HEK293 (cell line): Measurements from ENCODE around the gene PPFIA1.

ENCODE experiments used
- CTCF ChIA-PET: fragments of 350-600 bp; formaldehyde crosslinking; extraction: SDS; loops from one replicate; lab custom pipeline; 2021; ENCODE audit warnings: antibody characterized with exemption; lab: Yijun Ruan, JAX
- POLR2A ChIA-PET: fragments of 300-600 bp; formaldehyde crosslinking; extraction: SDS; loops from one replicate; lab custom pipeline; 2020; ENCODE audit warnings: antibody characterized with exemption, inconsistent platforms; lab: Yijun Ruan, JAX
- H3K27ac ChIP-seq: fragments of 200-500 bp; sonication (Bioruptor generic); 2 replicates; pipeline ENCODE4 v1.5.1; 2014; ENCODE audit warnings: low read depth, low read length, control low read depth, inconsistent platforms; ENCODE audit errors: extremely low read depth
- H3K36me3 ChIP-seq, 2 experiments: fragments of 200-500 bp in 1 of 2; sonication (Bioruptor generic) in 1 of 2; 1 replicate in 1 of 2; 2 replicates in 1 of 2; pipeline ENCODE4 v1.5.1; 2014 to 2017; ENCODE audit warnings: inconsistent platforms in 2 of 2, low read length in 2 of 2; ENCODE audit not compliant: control insufficient read depth in 2 of 2, insufficient read depth in 1 of 2
- H3K4me1 ChIP-seq: fragments of 200-500 bp; sonication (Bioruptor generic); 2 replicates; pipeline ENCODE4 v1.5.1; 2014; ENCODE audit warnings: mild to moderate bottlenecking, low read length, inconsistent platforms; ENCODE audit not compliant: control insufficient read depth, insufficient read depth
- H3K4me3 ChIP-seq: 2 replicates; pipeline ENCODE4 v1.5.1; 2011; ENCODE audit warnings: low read depth, mild to moderate bottlenecking, control low read depth, low read length, moderate library complexity
- H3K9me3 ChIP-seq: fragments of 200-500 bp; sonication (Bioruptor generic); 2 replicates; pipeline ENCODE4 v1.5.1; 2014; ENCODE audit warnings: low read depth, low read length, inconsistent platforms; ENCODE audit not compliant: control insufficient read depth, insufficient read depth
- GLIS1 ChIP-seq: fragments of 450-650 bp; formaldehyde crosslinking; IDR thresholded peaks from 2 replicates; pipeline ENCODE4 v1.5.1; 2016; ENCODE audit warnings: missing biosample characterization, missing genetic modification characterization
- HOXC10 ChIP-seq: sonication (generic); formaldehyde crosslinking; IDR thresholded peaks from 2 replicates; pipeline ENCODE4 v1.8.1; 2023; ENCODE audit warnings: mild to moderate bottlenecking, missing genetic modification reagents
- HOXD13 ChIP-seq: sonication (generic); formaldehyde crosslinking; IDR thresholded peaks from 2 replicates; pipeline ENCODE4 v1.8.0; 2022; ENCODE audit warnings: missing genetic modification reagents, borderline replicate concordance
- MYNN ChIP-seq: fragments of 450-650 bp; formaldehyde crosslinking; IDR thresholded peaks from 2 replicates; pipeline ENCODE4 v1.5.1; 2016; ENCODE audit warnings: missing biosample characterization, missing genetic modification characterization, borderline replicate concordance
- TCF7L2 ChIP-seq: IDR thresholded peaks from 2 replicates; pipeline ENCODE4 v1.6.1; 2011; ENCODE audit warnings: low read depth, mild to moderate bottlenecking, inconsistent platforms, low read length, moderate library complexity, borderline replicate concordance
- YY1 ChIP-seq: fragments of 450-650 bp; formaldehyde crosslinking; IDR thresholded peaks from 2 replicates; pipeline ENCODE4 v1.5.1; 2018; ENCODE audit warnings: missing biosample characterization, missing genetic modification characterization
- YY2 ChIP-seq: fragments of 450-650 bp; formaldehyde crosslinking; IDR thresholded peaks from 2 replicates; pipeline ENCODE4 v1.5.1; 2016; ENCODE audit warnings: missing biosample characterization, missing genetic modification characterization
- ZFHX2 ChIP-seq: fragments of 450-650 bp; formaldehyde crosslinking; conservative IDR thresholded peaks from 2 replicates; pipeline ENCODE4 v1.5.1; 2016; ENCODE audit warnings: missing biosample characterization, missing genetic modification characterization
- ZIC2 ChIP-seq: fragments of 450-650 bp; formaldehyde crosslinking; IDR thresholded peaks from 2 replicates; pipeline ENCODE4 v1.5.1; 2016; ENCODE audit warnings: missing biosample characterization, missing genetic modification characterization
- ZNF18 ChIP-seq: fragments of 450-650 bp; formaldehyde crosslinking; IDR thresholded peaks from 2 replicates; pipeline ENCODE4 v1.5.1; 2016; ENCODE audit warnings: missing biosample characterization, missing genetic modification characterization
- ZNF404 ChIP-seq: fragments of 450-650 bp; formaldehyde crosslinking; IDR thresholded peaks from 2 replicates; pipeline ENCODE4 v1.5.1; 2017; ENCODE audit warnings: missing biosample characterization, missing genetic modification characterization
- ZNF423 ChIP-seq: fragments of 450-650 bp; formaldehyde crosslinking; IDR thresholded peaks from 2 replicates; pipeline ENCODE4 v1.5.1; 2016; ENCODE audit warnings: missing biosample characterization, missing genetic modification characterization
- ZNF488 ChIP-seq: fragments of 450-650 bp; formaldehyde crosslinking; IDR thresholded peaks from 2 replicates; pipeline ENCODE4 v1.5.1; 2016; ENCODE audit warnings: missing biosample characterization, missing genetic modification characterization
- ZNF501 ChIP-seq: fragments of 450-650 bp; formaldehyde crosslinking; IDR thresholded peaks from 2 replicates; pipeline ENCODE4 v1.5.1; 2016; ENCODE audit warnings: missing biosample characterization, missing genetic modification characterization
- ZNF513 ChIP-seq: fragments of 450-650 bp; IDR thresholded peaks from 2 replicates; pipeline ENCODE4 v1.5.1; 2018; ENCODE audit warnings: missing biosample characterization, missing genetic modification characterization
- ZNF555 ChIP-seq: fragments of 450-650 bp; formaldehyde crosslinking; conservative IDR thresholded peaks from 2 replicates; pipeline ENCODE4 v1.5.1; 2017; ENCODE audit warnings: missing biosample characterization, mild to moderate bottlenecking, missing genetic modification characterization, inconsistent platforms
- ZNF645 ChIP-seq: fragments of 450-650 bp; formaldehyde crosslinking; IDR thresholded peaks from 2 replicates; pipeline ENCODE4; 2016; ENCODE audit warnings: missing biosample characterization, missing genetic modification characterization
- ZSCAN5A ChIP-seq: fragments of 450-650 bp; formaldehyde crosslinking; IDR thresholded peaks from 2 replicates; pipeline ENCODE4 v1.5.1; 2016; ENCODE audit warnings: missing biosample characterization, missing genetic modification characterization

The PPFIA1 gene

GRCh38 chr11:70394211-70394950, 123.9 kb downstream of the PPFIA1 start:
- H3K4me3 ChIP-seq, result no peak overlapping the region
- CTCF ChIA-PET, result no interaction called here
- no peaks in the 10 kb centered on the region for H3K4me1 ChIP-seq
- H3K27ac ChIP-seq, result no peak overlapping the region
- TF ChIP-seq ZNF404 (tag by site-specific recombination), result no peak
- TF ChIP-seq ZNF513 (tag by site-specific recombination), result no peak
- no peak for TF ChIP-seq HOXD13 (CRISPR knock-in tag)
- no peak for TF ChIP-seq ZNF555 (tag by site-specific recombination)
- TF ChIP-seq YY1 (tag by site-specific recombination), result no peak
- TF ChIP-seq ZIC2, result no peak
- no peak for TF ChIP-seq YY2 (tag by site-specific recombination)
- no peak for TF ChIP-seq ZNF488
- no peak for TF ChIP-seq ZSCAN5A
- no peak for TF ChIP-seq ZNF18
- TF ChIP-seq GLIS1 (tag by site-specific recombination), result no peak
- TF ChIP-seq TCF7L2, result no peak
- POLR2A ChIA-PET, result interaction anchor here (0.5 kb wide), 1 partner anchor 89 kb away, joined by 4 read pairs; no protein-coding TSS in a partner anchor
- H3K9me3 ChIP-seq, result no peaks in the 10 kb centered on the region
- H3K36me3 ChIP-seq, result peaks cover 0 to 26% of the 10 kb centered on the region in 2 experiments; a peak in 2 of 3 replicates

GRCh38 chr11:70397336-70397982, 127.0 kb downstream of the PPFIA1 start:
- CTCF ChIA-PET, result no interaction called here
- H3K4me3 ChIP-seq, result peak overlapping the region; percentile 80
- 0 out of 2 replicates have a peak, but pooled peaks have one; percentile 33 for TF ChIP-seq ZFHX2 (tag by site-specific recombination)
- 0 out of 2 replicates have a peak, but pooled peaks have one; percentile 40 for TF ChIP-seq ZNF501 (tag by site-specific recombination)
- TF ChIP-seq MYNN (tag by site-specific recombination), result no peak
- no peak for TF ChIP-seq ZNF423 (tag by site-specific recombination)
- no peak for TF ChIP-seq HOXC10 (CRISPR knock-in tag)
- no peak for TF ChIP-seq ZNF645 (tag by site-specific recombination)
- TF ChIP-seq, all 188 proteins: peak for 2
- Histone ChIP-seq H3K4me1 (no peaks in the 10 kb centered on the region), H3K27ac (peak overlapping the region; percentile 53), H3K36me3 (peaks cover 0 to 28% of the 10 kb centered on the region in 2 experiments; a peak in 2 of 3 replicates), H3K9me3 (no peaks in the 10 kb centered on the region)
- POLR2A ChIA-PET, result interaction anchor here (0.9 to 1.0 kb wide), 2 partner anchors 19 to 22 kb away, joined by 3 to 4 read pairs; no protein-coding TSS in a partner anchor
